Stimulated activated CD8-positive, alpha-beta memory T cell treated with anti-CD3 and anti-CD28 coated beads, Interleukin-12 subunit alpha, Interleukin-12 subunit beta, amount 100 ng/mL, for 24 hours (primary cell): ENCODE data around the gene ADORA1.

Experiments
- DNase-seq: peaks from one replicate; pipeline ENCODE4 v3.0.0-alpha.2; 2020; ENCODE audit errors: extremely low read depth

Gene ADORA1

DNA sequence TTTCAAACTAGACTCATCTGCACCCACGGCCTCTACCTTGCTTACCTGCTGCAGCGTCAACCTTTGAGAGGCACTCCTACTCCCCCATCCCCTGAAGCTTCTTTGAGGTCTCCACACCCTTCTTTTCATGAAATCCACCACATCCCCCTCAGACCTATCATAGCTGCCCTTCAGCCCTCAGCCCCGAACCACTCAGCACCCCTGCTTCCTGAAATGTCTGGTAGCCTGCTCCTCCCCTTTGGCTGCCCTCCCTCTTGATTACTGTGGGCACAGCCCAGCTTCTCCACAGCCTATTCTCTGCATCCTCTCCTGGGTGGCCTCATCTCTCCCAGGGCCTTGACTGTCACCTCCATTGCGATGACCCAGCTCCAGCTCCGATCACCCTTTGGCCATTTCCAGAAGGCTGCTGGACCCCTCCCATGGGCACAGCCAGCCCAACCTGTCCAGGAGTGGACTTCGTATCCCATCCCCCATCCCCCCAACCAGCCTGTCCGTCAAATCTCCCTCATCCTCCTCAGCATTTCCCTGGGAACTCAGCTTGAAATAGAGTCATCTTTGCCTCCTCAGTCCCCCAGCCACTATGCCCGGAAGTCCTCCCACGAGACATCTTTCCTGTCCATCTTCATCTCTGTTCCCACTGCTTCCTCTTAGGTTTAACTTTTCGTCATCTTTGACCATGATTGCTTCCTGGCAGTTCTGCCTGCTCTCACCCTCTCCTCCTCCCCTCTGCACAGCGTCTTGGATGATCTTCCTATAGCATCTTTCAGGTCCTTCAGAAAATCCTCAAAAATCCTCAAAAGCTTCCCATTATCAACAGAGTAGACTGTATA lies 6.1 kb upstream of the ADORA1 start:
- no peak for DNase-seq

DNA sequence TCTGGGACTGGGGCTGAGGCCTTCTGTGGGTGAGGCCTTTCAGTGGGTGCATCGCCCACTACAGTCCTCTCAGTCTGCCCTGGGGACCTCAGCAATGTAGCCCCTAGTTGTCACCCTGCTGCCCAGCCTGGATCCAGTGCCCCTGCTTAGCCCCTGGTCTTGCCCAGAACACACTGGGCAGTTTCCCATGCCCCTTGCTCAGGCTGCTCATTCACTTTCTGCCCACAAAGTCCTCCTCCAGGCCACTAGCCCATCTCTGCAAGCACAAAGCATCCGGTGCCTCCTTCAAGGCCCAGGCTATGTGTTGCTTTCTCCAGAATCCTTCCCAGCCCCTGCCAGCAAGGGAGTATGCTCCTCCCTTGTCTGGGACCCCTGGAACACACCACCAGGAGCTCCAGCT lies 5.4 kb upstream of the ADORA1 start:
- no peak for DNase-seq

DNA sequence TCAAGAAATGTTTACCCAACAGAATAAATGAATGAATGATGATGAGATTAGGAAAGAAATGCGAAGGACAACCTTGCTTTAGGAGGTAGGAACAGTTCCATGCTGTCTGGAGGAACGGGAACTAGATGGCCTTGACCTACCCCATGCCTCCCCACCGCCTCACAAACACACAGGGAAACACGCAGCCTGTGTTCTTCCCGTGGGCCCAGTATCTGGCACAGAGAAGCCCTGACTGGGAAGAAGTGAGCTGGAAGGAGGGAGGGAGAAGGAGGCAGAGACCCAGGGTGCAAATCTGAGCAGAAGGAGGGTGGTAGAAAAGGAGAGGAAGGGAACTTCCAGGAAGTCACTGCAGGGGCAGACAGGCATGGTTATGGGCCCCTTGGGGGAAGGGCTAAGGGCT lies 3.5 kb upstream of the ADORA1 start:
- DNase-seq = no peak

DNA sequence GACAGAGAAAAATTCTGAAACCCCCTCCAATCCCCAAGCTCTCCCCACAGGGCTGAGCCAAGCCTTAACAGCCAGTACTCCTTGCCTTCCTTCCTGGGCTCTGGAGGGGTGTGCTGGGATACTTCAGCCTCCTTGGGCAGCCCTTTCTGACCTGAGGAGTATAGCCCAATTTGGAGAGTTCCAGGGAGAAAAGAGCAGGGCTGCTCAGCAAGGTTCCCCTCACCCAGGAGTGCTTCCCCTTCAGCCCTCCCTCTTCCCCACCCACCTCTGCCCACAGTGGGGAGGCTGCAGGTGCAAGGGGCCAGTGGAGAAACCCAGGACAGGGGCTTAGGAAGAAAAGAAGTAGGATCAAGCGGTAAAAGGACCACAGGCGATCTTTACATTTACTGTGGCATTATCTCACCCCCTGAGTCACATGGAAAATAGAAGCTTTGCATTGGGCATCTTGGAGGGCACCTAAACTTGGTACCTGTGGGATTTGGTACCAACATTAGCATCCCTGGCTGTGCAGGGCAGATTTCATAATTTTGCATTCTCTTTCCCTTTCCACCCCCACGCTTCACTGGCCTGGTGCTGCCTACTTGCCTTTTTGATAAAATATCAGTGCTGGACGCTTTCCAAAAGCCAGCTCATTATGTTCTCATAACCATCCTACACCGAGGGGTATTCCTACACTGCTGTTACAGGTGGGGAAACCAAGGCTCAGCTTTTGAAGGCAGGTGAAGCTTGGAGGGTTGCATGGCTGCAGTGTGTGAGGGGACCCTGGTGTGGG lies 2.8 kb upstream of the ADORA1 start:
- DNase-seq = no peak

DNA sequence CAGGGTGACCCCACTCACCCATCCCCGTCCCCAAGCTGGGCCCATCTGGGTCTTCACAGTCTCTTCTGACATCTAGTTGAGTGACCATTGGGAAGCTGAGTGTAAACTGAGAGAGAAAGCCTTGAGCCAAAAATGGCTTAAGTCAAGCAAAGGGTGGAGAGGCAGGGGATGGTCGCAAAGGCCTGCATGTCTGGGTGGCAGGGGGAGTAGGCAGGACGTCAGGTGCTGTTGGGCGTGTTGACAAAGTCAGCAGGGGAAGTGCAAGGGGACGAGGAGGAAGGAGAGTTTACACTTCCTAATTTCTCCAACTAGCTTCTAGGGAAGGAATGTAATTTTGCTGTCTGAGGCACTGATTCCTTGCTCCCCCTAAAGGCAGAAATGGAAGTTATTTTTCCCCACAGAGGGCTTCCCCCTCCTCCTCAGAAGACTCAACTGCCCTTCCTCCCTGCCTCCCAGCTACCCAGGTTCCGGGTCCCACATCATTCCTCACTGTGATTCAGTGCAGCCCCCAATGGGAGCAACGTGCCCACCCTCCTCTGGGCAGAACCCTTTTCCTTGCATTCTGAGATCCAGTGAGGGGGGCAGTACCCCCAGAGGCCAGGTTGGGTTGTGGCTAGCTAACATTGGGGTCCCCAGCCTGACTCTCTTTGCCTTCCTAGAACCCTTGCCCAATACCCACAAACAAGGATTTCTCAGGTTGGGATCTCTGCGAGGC lies 1.2 kb upstream of the ADORA1 start:
- no peak for DNase-seq

DNA sequence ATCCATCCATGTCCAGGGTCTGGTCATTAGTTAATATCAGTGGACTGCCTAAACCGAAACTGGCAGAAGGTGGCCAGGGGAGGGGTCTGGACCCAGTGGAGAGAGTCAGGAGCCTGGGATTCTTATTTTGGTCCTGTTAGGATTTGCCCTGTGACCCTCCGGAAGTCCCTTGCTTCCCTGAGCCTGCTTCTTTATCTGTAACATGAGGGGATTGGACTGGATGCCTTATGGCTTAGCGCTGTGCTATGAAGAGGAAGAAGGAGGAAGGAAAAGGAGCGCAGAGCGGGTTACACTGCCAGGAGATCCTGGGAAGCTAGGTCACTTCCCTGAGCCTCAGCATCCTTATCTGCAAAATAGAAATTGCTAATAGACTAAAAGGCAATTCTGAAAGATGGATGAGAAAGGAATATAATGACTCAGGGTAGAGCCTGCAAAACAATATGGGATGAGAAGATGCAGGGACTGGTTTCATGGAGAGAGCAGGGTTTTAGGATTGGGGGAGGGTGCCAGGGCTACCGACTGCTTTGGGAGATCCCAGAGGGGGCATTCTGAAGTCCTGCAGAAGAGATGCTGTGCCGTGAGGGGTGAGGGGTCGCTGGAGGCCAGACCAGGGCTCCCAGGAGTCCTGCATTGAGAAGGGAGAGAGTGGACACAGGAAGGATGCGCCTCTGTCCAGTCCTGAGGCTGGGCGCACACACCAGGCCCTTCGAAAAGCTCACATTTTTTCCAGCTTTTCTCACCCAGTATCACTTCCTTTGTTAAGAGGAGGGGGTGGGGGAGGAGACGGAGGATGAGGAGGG lies 460 bp upstream of the ADORA1 start:
- no peak for DNase-seq

DNA sequence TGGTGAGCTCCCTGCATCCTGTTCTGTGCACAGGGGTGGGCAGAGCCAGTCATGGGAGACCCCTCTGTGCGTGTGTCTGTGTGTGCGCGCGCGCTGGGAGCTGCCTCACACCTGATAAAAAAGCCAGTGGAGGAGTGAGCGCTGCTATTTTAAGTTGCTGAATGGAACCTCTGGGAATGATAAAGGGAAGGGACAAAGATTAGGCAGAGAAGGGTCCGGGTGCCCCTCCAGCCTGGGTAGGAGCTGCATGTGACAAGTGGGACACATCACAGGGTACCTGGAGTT lies 847 bp downstream of the ADORA1 start:
- no peak for DNase-seq

DNA sequence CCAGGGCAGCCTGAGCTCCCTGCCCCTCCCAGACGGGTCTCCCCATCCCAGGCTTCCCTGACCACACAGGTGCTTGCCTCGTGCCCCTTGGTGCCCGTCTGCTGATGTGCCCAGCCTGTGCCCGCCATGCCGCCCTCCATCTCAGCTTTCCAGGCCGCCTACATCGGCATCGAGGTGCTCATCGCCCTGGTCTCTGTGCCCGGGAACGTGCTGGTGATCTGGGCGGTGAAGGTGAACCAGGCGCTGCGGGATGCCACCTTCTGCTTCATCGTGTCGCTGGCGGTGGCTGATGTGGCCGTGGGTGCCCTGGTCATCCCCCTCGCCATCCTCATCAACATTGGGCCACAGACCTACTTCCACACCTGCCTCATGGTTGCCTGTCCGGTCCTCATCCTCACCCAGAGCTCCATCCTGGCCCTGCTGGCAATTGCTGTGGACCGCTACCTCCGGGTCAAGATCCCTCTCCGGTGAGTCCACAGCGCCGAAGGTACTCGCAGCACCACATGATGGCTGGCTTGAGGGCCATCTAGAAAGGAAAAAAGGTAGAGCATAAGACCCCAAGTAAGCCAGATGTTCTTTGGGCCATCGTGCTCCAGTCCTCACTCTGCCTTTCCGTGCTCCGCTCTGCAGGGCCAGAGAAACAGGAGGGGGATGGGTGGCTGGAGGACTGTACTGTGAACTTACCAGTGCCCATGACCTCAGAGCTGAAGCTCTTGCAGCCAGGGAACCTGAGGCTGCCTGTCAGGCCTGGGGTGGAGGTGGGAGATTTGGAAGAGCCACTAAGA lies 1.4 kb downstream of the ADORA1 start:
- DNase-seq = no peak

DNA sequence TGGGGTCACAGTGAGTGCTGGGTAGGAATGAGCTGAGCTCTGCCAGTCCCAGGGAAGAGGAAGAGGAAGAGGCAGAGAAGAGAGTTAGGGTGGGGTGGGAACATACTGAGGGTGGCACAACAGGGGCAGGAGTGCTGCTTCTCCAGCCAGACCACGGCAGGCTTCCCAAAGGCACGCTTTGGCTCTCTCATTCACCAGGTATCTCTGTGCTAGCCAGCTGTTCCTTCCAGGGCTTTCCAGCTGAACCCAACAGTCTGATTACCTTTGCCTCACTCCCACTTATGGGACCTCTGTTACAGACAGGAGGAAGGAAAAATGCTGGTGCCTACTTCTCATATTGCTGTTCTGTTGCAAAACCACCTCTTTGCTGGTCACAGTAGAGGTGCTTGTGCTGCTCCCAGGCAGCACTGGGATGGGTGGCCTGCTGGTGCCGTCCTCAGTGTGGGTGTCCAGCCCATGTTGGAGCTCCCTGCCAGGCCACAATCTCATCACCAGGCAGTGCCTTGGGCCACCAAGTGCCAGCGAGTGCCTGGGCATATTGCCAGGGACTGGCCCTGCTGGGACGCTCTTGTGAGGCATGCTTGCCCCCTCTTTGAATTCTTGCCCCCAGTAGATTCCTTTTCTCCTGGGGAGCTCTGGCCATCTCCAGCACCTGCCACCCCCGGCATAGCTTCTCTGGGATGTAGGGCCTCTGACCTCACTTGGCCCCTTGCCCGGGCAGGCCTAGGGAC lies 2.1 kb downstream of the ADORA1 start:
- no peak for DNase-seq

DNA sequence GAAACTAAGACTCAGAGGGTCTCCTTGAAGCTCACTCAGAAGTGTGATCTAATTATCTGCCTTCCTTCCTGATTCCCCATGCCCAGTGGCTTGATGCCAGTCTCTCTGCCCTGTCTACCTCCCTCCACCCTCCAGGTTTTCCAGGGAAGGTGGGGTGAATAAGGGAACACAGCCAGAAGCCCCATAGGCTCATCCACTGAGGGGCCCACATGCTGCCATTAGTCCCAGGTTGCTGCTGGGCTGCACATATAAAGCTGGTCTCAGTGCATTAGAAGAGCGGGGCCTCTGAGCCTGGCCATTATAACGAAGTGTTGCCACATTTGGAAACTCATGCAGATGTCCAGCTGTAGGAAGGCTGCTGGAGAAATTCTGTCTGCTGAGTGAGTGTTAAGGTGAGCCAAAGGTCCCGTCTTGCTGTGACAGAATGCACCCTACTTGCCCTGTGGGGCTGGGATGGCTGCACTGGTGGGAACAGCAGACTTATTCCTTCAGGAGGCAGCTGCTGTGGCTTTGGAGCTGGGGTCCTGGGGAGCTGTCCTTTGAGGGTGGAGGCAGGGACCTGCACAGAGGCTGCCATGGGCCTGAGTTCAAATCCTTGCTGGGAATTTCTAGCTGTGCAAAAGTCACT lies 2.9 kb downstream of the ADORA1 start:
- no peak for DNase-seq

DNA sequence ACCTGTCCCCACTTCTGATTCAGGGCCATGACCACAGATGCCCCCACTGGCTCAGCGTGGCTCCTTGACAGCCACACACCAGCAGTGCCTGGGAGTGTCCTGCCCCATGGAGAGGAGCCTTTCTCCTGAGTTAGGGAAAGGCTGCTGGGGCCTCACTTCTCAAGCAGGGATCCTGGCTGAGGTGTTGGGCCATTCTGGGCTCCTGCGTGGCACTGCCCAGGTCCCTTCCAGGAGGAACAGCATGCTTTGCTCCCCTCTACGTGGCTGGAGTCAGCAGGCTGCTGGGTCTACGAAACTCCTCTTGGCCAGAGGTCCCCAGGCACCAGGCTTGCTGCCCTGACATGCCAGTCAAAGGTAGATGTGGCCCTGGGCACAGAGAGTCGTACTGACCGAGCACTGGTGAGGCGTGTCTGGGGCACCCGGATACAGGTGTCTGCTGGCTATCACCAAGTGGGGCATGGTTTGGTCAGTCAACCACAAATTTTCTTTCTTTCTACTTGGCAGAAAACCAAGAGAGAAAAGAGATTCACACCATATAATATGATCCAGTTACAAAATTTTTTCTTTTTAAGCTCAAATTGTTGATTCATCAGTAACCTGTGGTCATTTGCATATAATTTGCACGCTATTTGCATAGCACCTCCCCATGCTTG lies 4.1 kb downstream of the ADORA1 start:
- no peak for DNase-seq

DNA sequence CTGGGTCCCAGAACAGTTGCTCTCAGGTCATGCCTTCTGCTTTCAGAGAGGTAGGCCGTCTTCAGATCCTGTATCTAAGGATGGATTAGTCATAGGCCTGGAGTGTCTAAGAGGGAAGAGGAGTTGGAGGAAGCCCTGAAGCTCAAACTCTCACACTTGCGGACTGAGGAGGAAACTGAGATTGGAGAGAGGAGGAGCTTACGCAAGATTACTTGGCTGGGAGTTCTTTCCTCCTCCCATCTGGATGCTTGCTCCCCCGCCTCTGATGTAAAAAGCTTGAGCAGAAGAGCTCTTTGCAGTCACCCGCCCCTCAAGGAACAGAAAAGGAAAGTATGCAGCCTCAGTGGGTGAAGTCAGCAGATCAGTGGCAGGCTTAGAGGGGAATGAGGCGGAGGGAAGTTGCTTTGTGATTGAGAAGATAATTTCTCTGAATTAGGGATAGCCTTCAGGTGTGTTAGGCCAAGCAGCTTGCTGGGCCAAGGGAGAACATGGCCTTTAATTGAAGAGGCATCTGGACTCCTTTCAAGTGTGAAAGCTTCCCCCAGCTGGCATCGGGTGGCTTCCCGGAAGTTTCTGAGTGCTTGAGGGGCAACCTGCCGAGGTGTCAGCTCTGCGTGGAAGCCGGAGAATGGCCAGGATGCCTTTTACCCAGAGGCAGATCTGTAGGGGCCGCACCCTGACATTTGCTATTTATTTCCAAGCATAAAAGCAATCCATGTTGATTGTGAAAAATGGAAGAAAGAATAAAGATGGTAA lies 6.6 kb downstream of the ADORA1 start:
- no peak for DNase-seq

DNA sequence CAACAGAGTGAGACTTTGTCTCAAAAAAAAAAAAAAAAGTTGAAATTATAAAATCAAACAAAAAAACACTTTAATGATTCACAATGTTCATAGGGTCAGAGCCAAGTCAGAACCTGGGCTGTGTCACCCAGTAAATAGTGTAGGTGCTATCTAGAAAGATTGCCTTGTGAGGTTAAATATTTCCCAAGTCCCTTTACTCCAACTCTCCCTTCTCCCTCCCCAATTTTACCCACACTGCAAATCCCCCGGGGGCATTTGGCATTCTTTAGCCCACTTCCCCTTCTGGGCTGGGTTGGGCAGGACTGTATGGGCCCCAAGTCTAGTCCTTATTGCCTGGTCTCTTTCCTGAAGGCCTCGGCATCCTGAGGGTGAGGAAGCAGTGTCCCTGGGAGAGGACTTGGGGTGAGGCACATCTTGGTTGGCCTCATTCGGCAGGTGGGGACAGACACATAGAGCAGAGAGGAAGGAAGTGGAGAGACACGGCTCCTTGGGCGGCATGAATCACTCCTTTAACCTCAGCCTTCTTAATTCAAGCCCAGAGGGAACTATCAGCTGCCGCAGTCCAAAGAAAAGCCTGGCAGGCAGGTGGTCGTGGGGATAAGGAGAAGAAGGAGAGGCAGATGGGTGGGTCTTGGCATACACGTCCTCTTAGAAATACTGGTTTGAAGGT lies 8.2 kb downstream of the ADORA1 start:
- no peak for DNase-seq

DNA sequence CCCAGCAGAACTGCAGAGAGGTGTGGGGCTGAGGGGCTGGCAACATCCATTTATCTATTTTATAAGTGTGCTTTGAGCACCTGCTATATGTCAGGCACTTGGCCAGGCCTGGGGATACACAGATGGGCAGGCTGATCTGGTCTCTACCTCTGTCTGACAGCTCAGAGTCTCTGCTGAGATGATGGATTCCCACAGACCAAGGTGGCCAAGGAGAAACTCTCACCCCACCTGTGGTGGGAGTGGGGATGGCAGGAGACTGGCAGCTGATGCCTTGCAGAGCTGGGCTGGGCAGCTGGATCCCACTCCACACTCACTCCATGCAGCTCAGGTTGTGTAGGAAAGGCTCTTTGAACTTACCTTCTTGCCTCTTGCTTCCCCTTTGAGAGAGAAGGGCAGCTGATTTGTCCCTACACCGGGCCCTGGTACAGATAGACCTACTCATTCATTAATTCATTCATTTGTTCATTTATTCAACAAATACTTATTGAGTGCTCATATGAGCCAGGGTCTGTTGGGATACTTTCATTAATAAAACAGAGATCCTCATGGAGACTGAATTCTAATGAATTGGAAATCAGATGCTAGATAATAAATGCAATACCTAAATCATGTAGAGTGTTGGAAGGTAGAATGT lies 9.0 kb downstream of the ADORA1 start:
- no peak for DNase-seq

DNA sequence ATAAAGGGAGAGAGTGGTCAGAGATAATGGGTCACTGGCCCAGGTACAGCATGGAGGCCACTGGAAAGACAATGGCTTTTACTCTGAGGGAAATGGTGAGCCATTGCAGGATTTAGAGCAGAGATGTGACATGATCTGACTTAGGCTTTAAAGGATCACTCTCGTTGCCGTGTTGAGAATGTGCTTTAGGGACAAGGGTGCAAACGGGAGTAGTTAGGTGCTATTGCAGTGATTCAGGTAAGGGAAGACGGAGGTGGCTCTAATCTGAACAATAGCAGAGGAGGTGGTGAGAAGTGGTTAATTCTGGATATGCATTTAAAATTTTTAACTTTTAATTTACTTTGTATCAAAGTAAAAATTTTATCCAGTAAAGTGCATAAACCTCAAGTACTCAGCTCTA lies 9.8 kb downstream of the ADORA1 start:
- no peak for DNase-seq

DNA sequence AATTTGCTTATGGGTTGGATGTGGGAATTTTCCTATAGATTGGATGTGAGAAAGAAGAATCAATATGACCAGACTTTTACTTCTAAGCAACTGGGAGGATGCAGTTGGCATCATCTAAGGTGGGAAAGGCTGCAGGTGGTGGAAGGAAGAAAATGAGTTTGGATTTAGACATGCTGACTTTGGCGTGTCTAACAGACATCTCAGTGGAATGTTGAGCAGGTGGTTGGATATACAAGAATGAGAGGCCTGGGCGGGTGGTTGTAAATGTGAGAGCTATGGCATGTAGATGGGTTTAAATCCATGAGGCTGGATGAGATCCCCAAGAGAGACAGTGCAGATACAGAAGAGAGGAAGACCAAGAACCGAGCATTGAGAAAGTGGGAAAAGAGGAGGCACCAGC lies 10.5 kb downstream of the ADORA1 start:
- DNase-seq = no peak

DNA sequence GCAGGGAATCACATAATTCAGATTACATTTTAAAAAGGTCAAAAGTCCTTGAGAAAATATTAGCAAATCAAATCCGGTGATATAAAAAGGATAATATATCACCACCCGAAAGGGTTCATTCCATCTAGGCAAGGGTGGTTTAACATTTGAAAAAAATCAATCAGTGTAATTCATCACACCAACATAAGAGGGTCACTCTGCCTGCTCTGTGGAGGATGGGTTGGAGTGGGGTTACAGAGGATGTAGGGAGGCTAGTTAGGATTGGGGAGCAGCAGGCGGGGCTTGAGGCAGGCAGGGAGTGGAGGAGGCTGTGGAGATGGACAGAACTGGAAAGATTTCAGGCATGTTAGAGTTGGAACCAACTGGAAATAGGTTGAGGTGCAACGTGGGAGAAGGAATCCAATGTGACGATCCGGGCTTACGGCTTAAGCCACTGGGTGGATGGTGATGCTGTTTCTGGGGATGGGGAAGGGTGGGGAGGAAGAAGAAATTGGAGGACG lies 12.5 kb downstream of the ADORA1 start:
- DNase-seq = no peak
